Measurements from ENCODE around the gene HSPB8. TPM values are rescaled to one million over a fixed set of nuclear protein-coding genes. Genes with fewer than 3 reads are reported as not detected.
A peak's percentile ranks its signal among the peaks of the same experiment; 100 is the strongest.

The HSPB8 gene
- total and polyA plus RNA-seq, 7 experiments from 2014 or later, result not detected

GRCh38 chr12:119145367-119145766, 33.4 kb upstream of the HSPB8 start:
- H3K27ac Mint-ChIP-seq, result no peak overlapping the region
- no peaks in the 10 kb centered on the region for H3K9me3 ChIP-seq (ENCODE audit: control insufficient read depth in 2 of 3, low read length in 3 of 3)
- H3K27ac ChIP-seq (ENCODE audit: low read depth, low read length), result no peak overlapping the region
- no peak overlapping the region for H3K4me3 Mint-ChIP-seq
- H3K9me3 Mint-ChIP-seq, result peaks cover 0 to 12% (median 5%) of the 10 kb centered on the region in 11 donors
- POLR2A ChIA-PET, result no interaction called here
- CTCF ChIA-PET, result no interaction called here
- intact Hi-C loops (cut with micrococcal nuclease), result no loop called here
- H3K36me3 Mint-ChIP-seq, result peaks cover 0 to 3% (median 0%) of the 10 kb centered on the region in 5 donors
- no peaks in the 10 kb centered on the region for H3K4me1 Mint-ChIP-seq
- H3K4me3 ChIP-seq (ENCODE audit: low read length), result no peak overlapping the region
- H3K27me3 Mint-ChIP-seq, result peaks cover 0 to 42% (median 27%) of the 10 kb centered on the region in 5 donors
- no peak for ATAC-seq
- no peak for DNase-seq
- H3K4me1 ChIP-seq (ENCODE audit: control insufficient read depth in 2 of 2, insufficient read depth in 2 of 2, low read length in 2 of 2), result no peaks in the 10 kb centered on the region
- no peaks in the 10 kb centered on the region for H3K36me3 ChIP-seq (ENCODE audit: control insufficient read depth in 2 of 3, insufficient read depth in 3 of 3, low read length in 3 of 3)
- H3K27me3 ChIP-seq (ENCODE audit: control insufficient read depth in 2 of 2, insufficient read depth in 2 of 2, low read length in 2 of 2), result no peaks in the 10 kb centered on the region

- Mint-ChIP-seq H3K4me3 (no peak overlapping the region), H3K9me3 (peaks cover under 1 to 29% (median 11%) of the 10 kb centered on the region in 11 donors), H3K4me1 (peaks cover 0 to 4% (median 0%) of the 10 kb centered on the region in 7 donors), H3K36me3 (peaks cover 0 to 3% (median 0%) of the 10 kb centered on the region in 5 donors), H3K27me3 (peaks cover 0 to 59% (median 39%) of the 10 kb centered on the region in 5 donors), H3K27ac (no peak overlapping the region)
- Histone ChIP-seq H3K9me3 (ENCODE audit: control insufficient read depth in 2 of 3, low read length in 3 of 3) (peaks cover 0 to 7% (median 0%) of the 10 kb centered on the region in 3 experiments), H3K36me3 (ENCODE audit: control insufficient read depth in 2 of 3, insufficient read depth in 3 of 3, low read length in 3 of 3) (no peaks in the 10 kb centered on the region), H3K4me3 (ENCODE audit: low read length) (no peak overlapping the region), H3K27me3 (ENCODE audit: control insufficient read depth in 2 of 2, insufficient read depth in 2 of 2, low read length in 2 of 2) (peaks cover 0 to 2% of the 10 kb centered on the region in 2 donors), H3K27ac (ENCODE audit: low read depth, low read length) (no peak overlapping the region), H3K4me1 (ENCODE audit: control insufficient read depth in 2 of 2, insufficient read depth in 2 of 2, low read length in 2 of 2) (no peaks in the 10 kb centered on the region)
- POLR2A ChIA-PET, result no interaction called here
- CTCF ChIA-PET, result no interaction called here
- intact Hi-C loops (cut with micrococcal nuclease), result no loop called here
- ATAC-seq (no peak), DNase-seq (no peak)
Observed at GRCh38 chr12:119147847-119148448, 30.8 kb upstream of the HSPB8 start.

GRCh38 chr12:119149270-119149669, 29.5 kb upstream of the HSPB8 start:
- Mint-ChIP-seq H3K36me3 (peaks cover 0 to 5% (median 3%) of the 10 kb centered on the region in 5 donors), H3K27ac (no peak overlapping the region), H3K4me1 (peaks cover 0 to 8% (median 0%) of the 10 kb centered on the region in 7 donors), H3K27me3 (peaks cover 7 to 58% (median 45%) of the 10 kb centered on the region in 5 donors), H3K9me3 (peaks cover 7 to 32% (median 14%) of the 10 kb centered on the region in 11 donors), H3K4me3 (no peak overlapping the region)
- peaks cover 0 to 6% of the 10 kb centered on the region in 2 donors for H3K27me3 ChIP-seq (ENCODE audit: control insufficient read depth in 2 of 2, insufficient read depth in 2 of 2, low read length in 2 of 2)
- intact Hi-C loops (cut with micrococcal nuclease), result no loop called here
- ChIA-PET POLR2A (no interaction called here), CTCF (no interaction called here)
- H3K36me3 ChIP-seq (ENCODE audit: control insufficient read depth in 2 of 3, insufficient read depth in 3 of 3, low read length in 3 of 3), result no peaks in the 10 kb centered on the region
- no peak for ATAC-seq
- H3K4me3 ChIP-seq (ENCODE audit: low read length), result no peak overlapping the region
- H3K9me3 ChIP-seq (ENCODE audit: control insufficient read depth in 2 of 3, low read length in 3 of 3), result peaks cover 0 to 8% (median 0%) of the 10 kb centered on the region in 3 experiments
- no peak for DNase-seq
- H3K27ac ChIP-seq (ENCODE audit: low read depth, low read length), result no peak overlapping the region
- H3K4me1 ChIP-seq (ENCODE audit: control insufficient read depth in 2 of 2, insufficient read depth in 2 of 2, low read length in 2 of 2), result no peaks in the 10 kb centered on the region

- Histone ChIP-seq H3K4me3 (ENCODE audit: low read length) (no peak overlapping the region), H3K4me1 (ENCODE audit: control insufficient read depth in 2 of 2, insufficient read depth in 2 of 2, low read length in 2 of 2) (no peaks in the 10 kb centered on the region), H3K36me3 (ENCODE audit: control insufficient read depth in 2 of 3, insufficient read depth in 3 of 3, low read length in 3 of 3) (no peaks in the 10 kb centered on the region), H3K27ac (ENCODE audit: low read depth, low read length) (no peak overlapping the region), H3K9me3 (ENCODE audit: control insufficient read depth in 2 of 3, low read length in 3 of 3) (peaks cover 0 to 16% (median 0%) of the 10 kb centered on the region in 3 experiments), H3K27me3 (ENCODE audit: control insufficient read depth in 2 of 2, insufficient read depth in 2 of 2, low read length in 2 of 2) (peaks cover 0 to 6% of the 10 kb centered on the region in 2 donors)
- peaks cover 7 to 38% (median 13%) of the 10 kb centered on the region in 11 donors for H3K9me3 Mint-ChIP-seq
- ChIA-PET CTCF (no interaction called here), POLR2A (no interaction called here)
- peaks cover 7 to 40% (median 32%) of the 10 kb centered on the region in 5 donors for H3K27me3 Mint-ChIP-seq
- DNase-seq (no peak), ATAC-seq (no peak)
- no peak overlapping the region for H3K27ac Mint-ChIP-seq
- intact Hi-C loops (cut with micrococcal nuclease), result no loop called here
- H3K4me3 Mint-ChIP-seq, result no peak overlapping the region
- peaks cover 0 to 8% (median 0%) of the 10 kb centered on the region in 7 donors for H3K4me1 Mint-ChIP-seq
- H3K36me3 Mint-ChIP-seq, result peaks cover 0 to 5% (median 3%) of the 10 kb centered on the region in 5 donors
Observed at GRCh38 chr12:119151445-119152026, 27.2 kb upstream of the HSPB8 start.

- no peaks in the 10 kb centered on the region for H3K4me1 ChIP-seq (ENCODE audit: control insufficient read depth in 2 of 2, insufficient read depth in 2 of 2, low read length in 2 of 2)
- Mint-ChIP-seq H3K27ac (no peak overlapping the region), H3K9me3 (peaks cover 7 to 35% (median 13%) of the 10 kb centered on the region in 11 donors), H3K27me3 (peaks cover 7 to 36% (median 35%) of the 10 kb centered on the region in 5 donors), H3K4me3 (peak overlapping the region in 2 of 10 donors; percentile 4 to 36), H3K36me3 (peaks cover 0 to 5% (median 0%) of the 10 kb centered on the region in 5 donors), H3K4me1 (peaks cover 0 to 8% (median 0%) of the 10 kb centered on the region in 7 donors)
- no peak for DNase-seq
- ChIA-PET POLR2A (no interaction called here), CTCF (no interaction called here)
- peaks cover 0 to 6% of the 10 kb centered on the region in 2 donors for H3K27me3 ChIP-seq (ENCODE audit: control insufficient read depth in 2 of 2, insufficient read depth in 2 of 2, low read length in 2 of 2)
- no peaks in the 10 kb centered on the region for H3K36me3 ChIP-seq (ENCODE audit: control insufficient read depth in 2 of 3, insufficient read depth in 3 of 3, low read length in 3 of 3)
- ATAC-seq, result peak; percentile 60
- no peak overlapping the region for H3K27ac ChIP-seq (ENCODE audit: low read depth, low read length)
- peaks cover 0 to 16% (median 0%) of the 10 kb centered on the region in 3 experiments for H3K9me3 ChIP-seq (ENCODE audit: control insufficient read depth in 2 of 3, low read length in 3 of 3)
- intact Hi-C loops (cut with micrococcal nuclease), result no loop called here
- no peak overlapping the region for H3K4me3 ChIP-seq (ENCODE audit: low read length)
Observed at GRCh38 chr12:119153477-119154434, 25.0 kb upstream of the HSPB8 start.

- ATAC-seq, result no peak
- no peak overlapping the region for H3K4me3 Mint-ChIP-seq
- H3K36me3 Mint-ChIP-seq, result peaks cover 0 to 5% (median 0%) of the 10 kb centered on the region in 5 donors
Observed at GRCh38 chr12:119154435-119154818, 24.3 kb upstream of the HSPB8 start.

More at GRCh38 chr12:119154435-119154818, 24.3 kb upstream of the HSPB8 start:
- Mint-ChIP-seq H3K27me3 (peaks cover 7 to 33% (median 32%) of the 10 kb centered on the region in 5 donors), H3K9me3 (peaks cover 7 to 33% (median 13%) of the 10 kb centered on the region in 11 donors), H3K4me1 (peaks cover 0 to 8% (median 0%) of the 10 kb centered on the region in 7 donors), H3K27ac (no peak overlapping the region)
- CTCF ChIA-PET, result no interaction called here
- intact Hi-C loops (cut with micrococcal nuclease), result no loop called here
- peaks cover 0 to 16% (median 0%) of the 10 kb centered on the region in 3 experiments for H3K9me3 ChIP-seq (ENCODE audit: control insufficient read depth in 2 of 3, low read length in 3 of 3)
- H3K4me1 ChIP-seq (ENCODE audit: control insufficient read depth in 2 of 2, insufficient read depth in 2 of 2, low read length in 2 of 2), result no peaks in the 10 kb centered on the region
- DNase-seq, result no peak
- POLR2A ChIA-PET, result no interaction called here
- peaks cover 0 to 6% of the 10 kb centered on the region in 2 donors for H3K27me3 ChIP-seq (ENCODE audit: control insufficient read depth in 2 of 2, insufficient read depth in 2 of 2, low read length in 2 of 2)
- H3K4me3 ChIP-seq (ENCODE audit: low read length), result no peak overlapping the region
- H3K27ac ChIP-seq (ENCODE audit: low read depth, low read length), result no peak overlapping the region
- no peaks in the 10 kb centered on the region for H3K36me3 ChIP-seq (ENCODE audit: control insufficient read depth in 2 of 3, insufficient read depth in 3 of 3, low read length in 3 of 3)
